DND-41 (cell line): ENCODE results near the gene AATK.

Experiments used
- ATAC-seq: fragments of 200-7000 bp; cut with Tn5 transposase; 3 replicates; pipeline ENCODE4 v1.9.1; 2021; ENCODE audit warnings: low read depth; ENCODE audit not compliant: insufficient read depth
- DNase-seq: peaks from one replicate; pipeline ENCODE4 v3.0.0-alpha.2; 2020
- H2AFZ ChIP-seq: 2 replicates; pipeline ENCODE4 v1.6.0; 2012; ENCODE audit warnings: low read depth, low read length
- H3K27ac ChIP-seq: 2 replicates; pipeline ENCODE4 v1.5.1; 2012; ENCODE audit warnings: low read length, inconsistent platforms
- H3K27me3 ChIP-seq: fragments of 200-600 bp; sonication (generic); 2 replicates; pipeline ENCODE4 v1.6.0; 2012; ENCODE audit warnings: low read length, mild to moderate bottlenecking, inconsistent platforms; ENCODE audit not compliant: insufficient read depth, poor library complexity
- H3K36me3 ChIP-seq: 2 replicates; pipeline ENCODE4 v1.5.1; 2012; ENCODE audit warnings: low read length, inconsistent platforms; ENCODE audit not compliant: insufficient read depth
- H3K4me1 ChIP-seq: 2 replicates; pipeline ENCODE4 v1.5.1; 2012; ENCODE audit warnings: mild to moderate bottlenecking, low read length; ENCODE audit not compliant: insufficient read depth
- H3K4me2 ChIP-seq: 2 replicates; pipeline ENCODE4 v1.6.0; 2012; ENCODE audit warnings: mild to moderate bottlenecking, moderate library complexity, low read length, inconsistent platforms; ENCODE audit not compliant: insufficient read depth
- H3K4me3 ChIP-seq, 2 experiments: fragments of 200-600 bp in 1 of 2; shearing (Covaris generic) in 1 of 2; 2 replicates each; pipeline ENCODE4 v1.5.1; 2012 to 2016; ENCODE audit warnings: inconsistent platforms in 2 of 2, low read length in 2 of 2, mild to moderate bottlenecking in 2 of 2, low read depth in 1 of 2, moderate library complexity in 1 of 2
- H3K79me2 ChIP-seq: 2 replicates; pipeline ENCODE4 v1.6.0; 2012; ENCODE audit warnings: low read length, inconsistent platforms; ENCODE audit not compliant: insufficient read depth
- H3K9ac ChIP-seq: 2 replicates; pipeline ENCODE4 v1.6.0; 2012; ENCODE audit warnings: low read depth, mild to moderate bottlenecking, inconsistent platforms, low read length, moderate library complexity
- H3K9me3 ChIP-seq: 2 replicates; pipeline ENCODE4 v1.5.1; 2012; ENCODE audit warnings: low read length, moderate library complexity, mild to moderate bottlenecking, inconsistent platforms; ENCODE audit not compliant: insufficient read depth, severe bottlenecking
- H4K20me1 ChIP-seq: 2 replicates; pipeline ENCODE4 v1.6.0; 2012; ENCODE audit warnings: low read length; ENCODE audit not compliant: insufficient read depth
- EZH2 ChIP-seq: IDR thresholded peaks from 3 replicates; pipeline ENCODE4 v1.6.1; 2012; ENCODE audit warnings: borderline replicate concordance, low read depth, mild to moderate bottlenecking, moderate library complexity, low read length, inconsistent platforms; ENCODE audit not compliant: severe bottlenecking
- TF ChIP-seq, protein P1 (sequence below): IDR thresholded peaks from 2 replicates; pipeline ENCODE4 v1.5.1; 2012; ENCODE audit warnings: borderline replicate concordance, low read length, moderate library complexity, mild to moderate bottlenecking; ENCODE audit not compliant: poor library complexity, severe bottlenecking; ENCODE audit errors: extremely low read depth

Gene AATK

DNA sequence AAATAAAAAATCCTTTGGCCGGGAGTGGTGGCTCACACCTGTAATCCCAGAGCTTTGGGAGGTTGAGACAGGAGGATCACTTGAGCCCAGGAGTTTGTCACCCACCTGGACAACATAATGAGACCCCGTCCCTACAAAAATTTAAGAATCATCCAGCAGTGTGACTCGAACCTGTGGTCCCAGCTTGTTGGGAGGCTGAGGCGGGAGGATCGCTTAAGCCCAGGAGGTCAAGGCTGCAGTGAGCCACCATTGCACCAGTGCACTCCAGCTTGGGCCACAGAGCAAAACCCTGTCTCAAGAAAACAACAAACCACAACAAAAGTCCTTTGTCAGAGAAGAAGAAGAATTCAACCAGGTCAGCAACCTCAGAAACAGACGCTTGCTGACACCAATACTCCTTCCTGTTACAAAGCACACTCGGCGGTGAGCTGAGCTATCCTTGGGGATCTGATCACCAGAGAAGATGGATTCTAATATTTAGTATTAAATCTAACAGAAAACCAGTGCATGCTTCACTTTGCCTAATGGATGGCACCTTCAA is 13.7 kb downstream of the AATK start:
- H2AFZ ChIP-seq, result no peak overlapping the region

DNA sequence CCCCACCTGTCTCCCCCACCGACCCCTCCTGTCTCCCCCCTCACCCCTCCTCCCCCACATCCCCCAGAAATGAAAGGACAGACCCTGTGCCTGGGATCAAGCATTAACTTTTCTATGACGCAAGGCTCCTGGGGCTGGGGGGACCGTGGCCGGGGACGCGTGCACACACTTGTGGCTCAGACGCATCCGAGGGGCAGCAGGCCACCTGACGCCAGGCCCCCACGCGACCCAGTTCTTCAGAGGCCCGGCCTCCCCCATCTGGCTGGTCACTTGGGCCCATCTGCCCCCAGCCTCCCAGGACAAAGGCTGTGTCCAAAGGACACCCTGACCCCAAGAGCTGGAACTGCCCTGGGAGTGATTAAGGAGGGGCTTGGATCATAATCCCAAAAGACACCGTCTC is 14.7 kb downstream of the AATK start:
- Histone ChIP-seq H3K79me2 (no peaks in the 10 kb centered on the region), H3K4me2 (no peak overlapping the region), H3K4me3 (no peak overlapping the region), H4K20me1 (no peaks in the 10 kb centered on the region; the same call in 1 of the 2 replicates), H2AFZ (no peak overlapping the region), H3K9ac (no peak overlapping the region), H3K27ac (no peak overlapping the region), H3K4me1 (no peaks in the 10 kb centered on the region), H3K27me3 (peaks cover 3% of the 10 kb centered on the region), H3K36me3 (no peaks in the 10 kb centered on the region), H3K9me3 (no peaks in the 10 kb centered on the region)
- DNase-seq (no peak), ATAC-seq (no peak)
- TF ChIP-seq, protein P1, sequence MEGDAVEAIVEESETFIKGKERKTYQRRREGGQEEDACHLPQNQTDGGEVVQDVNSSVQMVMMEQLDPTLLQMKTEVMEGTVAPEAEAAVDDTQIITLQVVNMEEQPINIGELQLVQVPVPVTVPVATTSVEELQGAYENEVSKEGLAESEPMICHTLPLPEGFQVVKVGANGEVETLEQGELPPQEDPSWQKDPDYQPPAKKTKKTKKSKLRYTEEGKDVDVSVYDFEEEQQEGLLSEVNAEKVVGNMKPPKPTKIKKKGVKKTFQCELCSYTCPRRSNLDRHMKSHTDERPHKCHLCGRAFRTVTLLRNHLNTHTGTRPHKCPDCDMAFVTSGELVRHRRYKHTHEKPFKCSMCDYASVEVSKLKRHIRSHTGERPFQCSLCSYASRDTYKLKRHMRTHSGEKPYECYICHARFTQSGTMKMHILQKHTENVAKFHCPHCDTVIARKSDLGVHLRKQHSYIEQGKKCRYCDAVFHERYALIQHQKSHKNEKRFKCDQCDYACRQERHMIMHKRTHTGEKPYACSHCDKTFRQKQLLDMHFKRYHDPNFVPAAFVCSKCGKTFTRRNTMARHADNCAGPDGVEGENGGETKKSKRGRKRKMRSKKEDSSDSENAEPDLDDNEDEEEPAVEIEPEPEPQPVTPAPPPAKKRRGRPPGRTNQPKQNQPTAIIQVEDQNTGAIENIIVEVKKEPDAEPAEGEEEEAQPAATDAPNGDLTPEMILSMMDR, result no peak
- TF ChIP-seq EZH2, result no peak

More for the DNA sequence above, 13.7 kb downstream of the AATK start:
- DNase-seq (no peak), ATAC-seq (no peak)
- no peaks in the 10 kb centered on the region for H3K36me3 ChIP-seq
- H3K4me2 ChIP-seq, result no peak overlapping the region
- no peak for TF ChIP-seq EZH2
- TF ChIP-seq, protein P1, result no peak
- H3K4me3 ChIP-seq, result no peak overlapping the region
- no peak overlapping the region for H3K27ac ChIP-seq
- no peaks in the 10 kb centered on the region; the same call in 1 of the 2 replicates for H4K20me1 ChIP-seq
- H3K79me2 ChIP-seq, result no peaks in the 10 kb centered on the region
- H3K9me3 ChIP-seq, result no peaks in the 10 kb centered on the region
- no peaks in the 10 kb centered on the region for H3K4me1 ChIP-seq
- peaks cover 3% of the 10 kb centered on the region for H3K27me3 ChIP-seq
- no peak overlapping the region for H3K9ac ChIP-seq

DNA sequence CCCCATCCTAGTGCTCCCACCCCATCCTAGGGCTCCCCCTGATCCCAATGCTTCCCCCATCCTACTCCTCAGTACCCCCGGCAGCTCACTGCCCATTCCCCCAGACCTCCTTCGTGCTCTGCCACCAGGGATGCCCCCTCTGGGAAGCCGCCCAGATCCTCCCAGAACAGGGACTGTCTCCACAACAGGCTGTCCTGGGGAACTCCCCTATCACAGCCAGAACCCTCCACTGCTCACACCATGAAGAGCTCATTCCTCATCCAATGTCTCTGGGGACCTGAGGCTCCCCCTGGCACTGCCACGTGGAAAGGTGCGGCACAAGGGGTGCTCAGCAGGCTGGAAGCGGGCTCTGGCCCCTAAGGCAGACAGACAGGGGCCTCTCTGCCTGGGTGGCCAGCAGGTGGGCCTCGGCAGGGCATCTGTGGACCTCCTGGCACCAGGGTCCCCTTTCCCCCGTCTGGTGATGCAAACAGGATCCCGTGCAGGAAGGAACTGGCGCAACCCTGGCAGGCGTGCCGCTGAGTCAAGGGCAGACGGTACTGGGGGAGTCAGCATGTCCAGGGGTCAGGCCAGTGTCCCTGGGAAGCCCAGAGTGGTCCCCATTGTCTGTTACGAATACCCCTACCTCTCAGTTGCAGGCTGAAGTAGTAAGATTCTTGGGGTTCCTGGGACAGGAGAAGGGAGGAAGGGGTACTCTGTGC is 15.5 kb downstream of the AATK start:
- no peaks in the 10 kb centered on the region for H3K79me2 ChIP-seq
- H3K27me3 ChIP-seq, result peaks cover 3% of the 10 kb centered on the region
- no peak for ATAC-seq
- H2AFZ ChIP-seq, result no peak overlapping the region
- no peak overlapping the region for H3K27ac ChIP-seq
- no peak for DNase-seq
- no peak overlapping the region for H3K4me2 ChIP-seq
- no peaks in the 10 kb centered on the region for H3K9me3 ChIP-seq
- no peaks in the 10 kb centered on the region for H3K4me1 ChIP-seq
- H3K4me3 ChIP-seq, result no peak overlapping the region
- no peak for TF ChIP-seq EZH2
- no peak overlapping the region for H3K9ac ChIP-seq
- no peaks in the 10 kb centered on the region for H3K36me3 ChIP-seq
- H4K20me1 ChIP-seq, result no peaks in the 10 kb centered on the region; the same call in 1 of the 2 replicates

DNA sequence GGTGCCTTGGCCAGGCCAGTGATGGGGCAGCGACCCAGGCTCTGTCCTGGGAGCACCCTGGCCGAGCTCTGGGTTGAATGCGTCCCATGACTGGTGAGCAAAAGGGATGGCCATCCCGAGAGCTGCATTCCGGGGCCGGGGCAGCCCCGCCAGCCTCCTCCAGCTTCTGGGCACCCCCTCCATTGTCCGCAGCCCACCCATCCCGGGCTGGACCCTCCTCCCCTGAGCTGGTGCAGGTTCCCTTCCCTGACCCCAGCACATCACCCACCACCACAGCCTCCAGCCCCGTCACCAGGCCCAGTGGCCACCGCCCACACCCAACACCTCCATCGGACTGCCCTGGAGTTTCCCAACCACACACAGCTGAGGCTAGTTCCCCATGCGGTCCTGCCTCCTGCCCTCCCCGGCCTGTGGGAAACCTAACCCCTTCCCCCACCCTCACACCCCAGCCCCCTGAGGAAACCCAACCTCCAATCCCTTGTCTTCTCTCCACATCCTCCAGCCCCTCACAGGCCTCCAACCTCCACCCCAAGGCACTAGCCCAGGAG is 17.0 kb downstream of the AATK start:
- Histone ChIP-seq H3K27ac (no peak overlapping the region), H4K20me1 (no peaks in the 10 kb centered on the region; the same call in 1 of the 2 replicates), H3K79me2 (no peaks in the 10 kb centered on the region), H3K4me1 (no peaks in the 10 kb centered on the region), H3K9ac (no peak overlapping the region), H3K4me2 (no peak overlapping the region), H3K36me3 (no peaks in the 10 kb centered on the region), H3K4me3 (no peak overlapping the region), H2AFZ (no peak overlapping the region), H3K27me3 (peaks cover 3% of the 10 kb centered on the region), H3K9me3 (no peaks in the 10 kb centered on the region)
- TF ChIP-seq EZH2, result no peak
- ATAC-seq (no peak), DNase-seq (no peak)
